HG02840 (cell line): ENCODE results near the gene RSRP1.

ENCODE experiments used
- ATAC-seq: cut with Tn5 transposase; IDR thresholded peaks from one replicate; pipeline ENCODE4 v1.9.1; 2021; ENCODE audit warnings: mild to moderate bottlenecking, moderate library complexity, moderate number of reproducible peaks; ENCODE audit not compliant: unreplicated experiment, low FRiP score

RSRP1 gene

GRCh38 chr1:25195835-25196234 is 51.4 kb downstream of the RSRP1 start:
- ATAC-seq: no peak

- ATAC-seq: no peak
Measured at GRCh38 chr1:25194572-25195020, 52.7 kb downstream of the RSRP1 start.

GRCh38 chr1:25194054-25194453 is 53.2 kb downstream of the RSRP1 start:
- no peak for ATAC-seq

GRCh38 chr1:25193229-25193628 is 54.0 kb downstream of the RSRP1 start:
- ATAC-seq: no peak
